Neural cell (in vitro differentiated cells): ENCODE measurements around the gene BARD1.

Source experiments
- EZH2 ChIP-seq: fragments of 200-600, 300-800 bp; shearing (Covaris generic), sonication (generic); IDR thresholded peaks from 2 replicates; pipeline ENCODE4 v1.6.1; 2014; ENCODE audit warnings: antibody characterized with exemption, low read length, borderline replicate concordance, mild to moderate bottlenecking; ENCODE audit not compliant: insufficient read depth, poor library complexity, severe bottlenecking
- POLR2AphosphoS5 ChIP-seq: IDR thresholded peaks from 2 replicates; pipeline ENCODE4 v1.6.1; 2012
- RAD21 ChIP-seq: fragments of 450-650 bp; conservative IDR thresholded peaks from 2 replicates; pipeline ENCODE4 v1.6.1; 2014; ENCODE audit warnings: antibody characterized with exemption, mild to moderate bottlenecking, moderate library complexity
- TF ChIP-seq, protein P1 (sequence below): fragments of 450-650 bp; IDR thresholded peaks from 2 replicates; pipeline ENCODE4 v1.5.1; 2014; ENCODE audit warnings: antibody characterized with exemption, mild to moderate bottlenecking, moderate library complexity; ENCODE audit not compliant: poor library complexity, severe bottlenecking
- TF ChIP-seq, protein P2 (sequence below): IDR thresholded peaks from 2 replicates; pipeline ENCODE4 v1.6.1; 2012; ENCODE audit warnings: borderline replicate concordance

GRCh38 chr2:214807653-214808052 is 1.8 kb downstream of the BARD1 start:
- TF ChIP-seq, protein P1, sequence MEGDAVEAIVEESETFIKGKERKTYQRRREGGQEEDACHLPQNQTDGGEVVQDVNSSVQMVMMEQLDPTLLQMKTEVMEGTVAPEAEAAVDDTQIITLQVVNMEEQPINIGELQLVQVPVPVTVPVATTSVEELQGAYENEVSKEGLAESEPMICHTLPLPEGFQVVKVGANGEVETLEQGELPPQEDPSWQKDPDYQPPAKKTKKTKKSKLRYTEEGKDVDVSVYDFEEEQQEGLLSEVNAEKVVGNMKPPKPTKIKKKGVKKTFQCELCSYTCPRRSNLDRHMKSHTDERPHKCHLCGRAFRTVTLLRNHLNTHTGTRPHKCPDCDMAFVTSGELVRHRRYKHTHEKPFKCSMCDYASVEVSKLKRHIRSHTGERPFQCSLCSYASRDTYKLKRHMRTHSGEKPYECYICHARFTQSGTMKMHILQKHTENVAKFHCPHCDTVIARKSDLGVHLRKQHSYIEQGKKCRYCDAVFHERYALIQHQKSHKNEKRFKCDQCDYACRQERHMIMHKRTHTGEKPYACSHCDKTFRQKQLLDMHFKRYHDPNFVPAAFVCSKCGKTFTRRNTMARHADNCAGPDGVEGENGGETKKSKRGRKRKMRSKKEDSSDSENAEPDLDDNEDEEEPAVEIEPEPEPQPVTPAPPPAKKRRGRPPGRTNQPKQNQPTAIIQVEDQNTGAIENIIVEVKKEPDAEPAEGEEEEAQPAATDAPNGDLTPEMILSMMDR, result no peak
- TF ChIP-seq POLR2AphosphoS5 (no peak), RAD21 (no peak), EZH2 (no peak)
- TF ChIP-seq, protein P2, sequence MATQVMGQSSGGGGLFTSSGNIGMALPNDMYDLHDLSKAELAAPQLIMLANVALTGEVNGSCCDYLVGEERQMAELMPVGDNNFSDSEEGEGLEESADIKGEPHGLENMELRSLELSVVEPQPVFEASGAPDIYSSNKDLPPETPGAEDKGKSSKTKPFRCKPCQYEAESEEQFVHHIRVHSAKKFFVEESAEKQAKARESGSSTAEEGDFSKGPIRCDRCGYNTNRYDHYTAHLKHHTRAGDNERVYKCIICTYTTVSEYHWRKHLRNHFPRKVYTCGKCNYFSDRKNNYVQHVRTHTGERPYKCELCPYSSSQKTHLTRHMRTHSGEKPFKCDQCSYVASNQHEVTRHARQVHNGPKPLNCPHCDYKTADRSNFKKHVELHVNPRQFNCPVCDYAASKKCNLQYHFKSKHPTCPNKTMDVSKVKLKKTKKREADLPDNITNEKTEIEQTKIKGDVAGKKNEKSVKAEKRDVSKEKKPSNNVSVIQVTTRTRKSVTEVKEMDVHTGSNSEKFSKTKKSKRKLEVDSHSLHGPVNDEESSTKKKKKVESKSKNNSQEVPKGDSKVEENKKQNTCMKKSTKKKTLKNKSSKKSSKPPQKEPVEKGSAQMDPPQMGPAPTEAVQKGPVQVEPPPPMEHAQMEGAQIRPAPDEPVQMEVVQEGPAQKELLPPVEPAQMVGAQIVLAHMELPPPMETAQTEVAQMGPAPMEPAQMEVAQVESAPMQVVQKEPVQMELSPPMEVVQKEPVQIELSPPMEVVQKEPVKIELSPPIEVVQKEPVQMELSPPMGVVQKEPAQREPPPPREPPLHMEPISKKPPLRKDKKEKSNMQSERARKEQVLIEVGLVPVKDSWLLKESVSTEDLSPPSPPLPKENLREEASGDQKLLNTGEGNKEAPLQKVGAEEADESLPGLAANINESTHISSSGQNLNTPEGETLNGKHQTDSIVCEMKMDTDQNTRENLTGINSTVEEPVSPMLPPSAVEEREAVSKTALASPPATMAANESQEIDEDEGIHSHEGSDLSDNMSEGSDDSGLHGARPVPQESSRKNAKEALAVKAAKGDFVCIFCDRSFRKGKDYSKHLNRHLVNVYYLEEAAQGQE, result no peak
